GM21619 (cell line): ENCODE measurements around the gene ACD.
A peak's percentile ranks its signal among the peaks of the same experiment; 100 is the strongest.

Experiments used
- ATAC-seq: cut with Tn5 transposase; IDR thresholded peaks from one replicate; pipeline ENCODE4 v1.9.1; 2021; ENCODE audit not compliant: unreplicated experiment

ACD gene

DNA sequence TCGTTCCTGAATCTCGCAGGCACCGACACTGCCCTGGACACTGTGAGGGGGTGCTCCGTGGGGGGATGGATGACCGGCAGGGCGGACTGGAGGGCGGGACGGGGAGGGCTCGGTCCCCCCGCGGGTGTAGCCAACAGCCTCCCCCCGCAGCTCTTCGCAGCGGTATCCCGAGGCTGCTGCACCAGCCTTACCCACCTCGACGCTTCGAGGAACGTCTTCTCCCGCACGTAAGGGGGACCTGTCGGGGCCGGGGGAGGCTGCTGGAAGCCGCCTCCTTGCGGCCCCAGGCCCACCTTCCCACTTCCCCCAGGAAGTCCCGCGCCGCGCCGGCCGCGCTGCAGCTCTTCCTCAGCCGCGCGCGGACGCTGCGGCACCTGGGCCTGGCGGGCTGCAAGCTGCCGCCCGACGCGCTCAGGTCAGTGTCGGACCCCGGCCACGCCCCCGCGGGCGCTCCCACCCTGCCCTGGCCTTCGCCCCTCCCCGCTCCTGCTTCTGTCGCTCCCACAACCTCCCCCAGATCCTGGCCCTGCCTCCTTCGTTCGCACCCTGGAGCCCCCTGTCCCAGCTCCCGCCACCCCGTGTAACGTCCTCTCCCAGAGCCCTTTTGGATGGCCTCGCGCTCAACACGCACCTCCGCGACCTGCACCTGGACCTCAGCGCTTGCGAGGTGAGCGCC is 11.8 kb downstream of the ACD start:
- ATAC-seq = no peak

DNA sequence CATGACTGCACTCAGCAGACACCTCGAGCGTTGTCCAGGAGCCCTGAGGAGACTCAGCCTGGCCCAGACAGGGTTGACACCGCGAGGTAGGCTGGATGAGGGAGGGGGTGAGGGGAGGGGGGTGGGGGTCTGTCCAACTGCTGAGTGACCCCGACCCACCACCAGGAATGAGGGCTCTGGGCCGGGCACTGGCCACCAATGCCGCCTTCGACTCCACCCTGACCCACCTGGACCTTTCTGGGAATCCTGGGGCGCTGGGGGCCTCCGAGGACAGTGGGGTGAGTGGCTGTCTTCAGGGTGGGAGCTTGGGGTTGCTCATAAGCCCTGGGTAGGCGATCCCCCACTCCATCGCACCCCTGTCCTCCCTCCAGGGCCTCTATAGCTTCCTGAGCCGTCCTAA is 12.4 kb downstream of the ACD start:
- no peak for ATAC-seq

DNA sequence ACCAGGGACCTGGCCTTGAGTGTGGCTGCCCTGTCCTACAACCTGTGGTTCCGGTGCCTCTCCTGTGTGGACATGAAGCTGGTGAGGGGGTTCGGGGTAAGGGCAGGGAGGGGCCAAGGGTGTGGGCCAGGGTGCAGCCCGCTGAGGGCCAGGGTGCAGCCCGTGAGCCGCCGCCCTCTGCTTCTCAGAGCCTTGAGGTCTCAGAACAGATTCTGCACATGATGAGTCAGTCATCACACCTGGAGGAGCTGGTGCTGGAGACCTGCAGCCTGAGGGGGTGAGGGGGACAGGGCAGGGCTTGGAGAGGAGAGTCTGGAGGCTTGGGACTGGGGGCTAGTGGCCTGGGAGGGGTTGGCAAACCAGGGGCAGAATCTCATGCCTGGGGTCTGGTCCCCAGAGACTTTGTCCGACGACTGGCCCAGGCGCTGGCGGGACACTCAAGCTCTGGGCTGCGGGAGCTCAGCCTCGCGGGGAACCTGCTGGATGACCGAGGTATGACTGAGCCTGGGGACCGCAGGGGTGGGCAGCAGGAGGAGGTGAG is 12.9 kb downstream of the ACD start:
- ATAC-seq = no peak

DNA sequence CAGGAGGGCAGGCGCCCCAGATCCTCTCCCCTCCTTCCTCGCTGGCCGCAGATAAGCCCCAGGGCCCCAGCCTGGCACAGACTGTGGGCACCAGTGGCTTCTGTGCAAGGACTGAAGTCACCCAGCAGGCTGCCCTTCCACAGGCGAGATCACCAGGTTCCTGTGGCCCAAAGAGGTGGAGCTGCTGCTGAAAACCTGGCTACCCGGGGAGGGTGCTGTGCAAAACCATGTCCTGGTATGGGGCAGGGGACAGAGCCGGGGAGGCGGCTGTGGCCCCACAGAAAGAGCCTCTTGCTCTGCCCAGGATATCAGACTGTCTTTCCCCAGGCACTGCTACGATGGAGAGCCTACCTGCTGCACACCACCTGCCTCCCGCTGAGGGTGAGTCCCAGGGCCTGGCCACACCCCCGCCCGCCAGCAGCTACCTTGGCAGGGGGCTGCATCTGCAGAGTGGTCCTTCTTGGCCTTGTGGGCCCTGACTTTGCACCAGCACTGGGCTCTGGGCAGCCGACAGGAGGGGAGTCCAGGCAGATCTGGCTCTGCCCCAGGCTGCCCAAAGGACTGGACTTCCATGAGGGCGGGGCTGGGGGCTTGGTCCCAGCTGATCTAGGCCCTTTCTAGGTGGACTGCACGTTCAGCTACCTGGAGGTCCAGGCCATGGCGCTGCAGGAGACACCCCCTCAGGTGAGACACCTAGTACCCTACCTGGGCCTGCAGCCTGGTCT is 14.5 kb downstream of the ACD start:
- peak; percentile 27 for ATAC-seq

- no peak for ATAC-seq
Measured at GRCh38 chr16:67644038-67644437, 16.0 kb downstream of the ACD start.

DNA sequence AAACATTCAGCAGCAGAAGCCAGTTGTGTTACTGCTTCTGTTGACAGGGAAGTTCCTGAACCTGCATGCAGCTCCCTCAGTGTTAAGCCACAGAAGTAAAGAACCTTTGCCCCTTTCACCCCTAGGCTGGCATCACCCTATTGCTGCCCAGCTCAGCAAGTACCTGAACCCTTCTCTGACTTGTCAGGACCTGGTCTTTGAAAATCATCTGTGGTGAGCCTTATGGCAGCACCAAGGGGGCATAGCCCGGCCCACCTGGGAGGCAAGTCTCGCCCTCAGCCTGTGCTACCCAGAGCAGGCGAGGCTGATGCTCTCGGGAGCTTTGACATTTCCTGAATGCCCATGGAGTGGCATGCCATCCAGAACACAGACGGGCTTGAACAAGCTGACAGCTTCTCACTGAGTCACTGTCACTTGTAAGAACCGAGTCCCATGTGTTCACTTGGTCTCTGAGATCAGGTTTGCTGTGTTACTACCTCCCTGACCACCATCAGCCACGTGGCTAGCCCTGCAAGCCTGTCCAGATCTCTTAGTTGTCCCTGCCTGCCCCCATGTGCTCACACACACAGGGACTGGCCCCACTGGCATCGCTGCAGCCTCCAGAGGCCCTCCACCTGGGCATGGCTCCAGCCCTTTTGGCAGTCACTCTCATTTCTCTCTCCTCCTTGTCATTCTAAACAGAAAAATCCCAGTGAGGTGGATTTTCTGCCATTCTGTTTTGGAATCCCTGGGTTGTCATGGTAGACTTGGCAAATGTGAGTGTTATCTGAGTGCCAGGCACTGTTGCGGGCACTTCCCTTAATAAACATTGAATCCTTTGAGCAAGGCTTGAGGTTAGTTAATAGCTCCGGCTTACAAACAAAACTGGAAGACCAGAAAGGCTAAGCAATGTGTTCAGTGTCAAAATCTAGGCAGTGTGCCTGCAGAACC is 18.0 kb downstream of the ACD start:
- ATAC-seq = no peak

DNA sequence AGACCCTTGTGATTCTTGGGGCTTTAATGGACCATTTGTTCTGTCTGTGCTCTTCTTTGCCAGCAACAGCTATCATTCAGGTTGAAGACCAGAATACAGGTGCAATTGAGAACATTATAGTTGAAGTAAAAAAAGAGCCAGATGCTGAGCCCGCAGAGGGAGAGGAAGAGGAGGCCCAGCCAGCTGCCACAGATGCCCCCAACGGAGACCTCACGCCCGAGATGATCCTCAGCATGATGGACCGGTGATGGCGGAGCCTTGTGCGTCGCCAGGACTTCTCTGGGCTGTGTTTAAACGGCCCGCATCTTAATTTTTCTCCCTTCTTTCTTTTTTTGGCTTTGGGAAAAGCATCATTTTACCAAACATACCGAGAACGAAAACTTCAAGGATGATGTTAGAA is 22.4 kb downstream of the ACD start:
- ATAC-seq = no peak

DNA sequence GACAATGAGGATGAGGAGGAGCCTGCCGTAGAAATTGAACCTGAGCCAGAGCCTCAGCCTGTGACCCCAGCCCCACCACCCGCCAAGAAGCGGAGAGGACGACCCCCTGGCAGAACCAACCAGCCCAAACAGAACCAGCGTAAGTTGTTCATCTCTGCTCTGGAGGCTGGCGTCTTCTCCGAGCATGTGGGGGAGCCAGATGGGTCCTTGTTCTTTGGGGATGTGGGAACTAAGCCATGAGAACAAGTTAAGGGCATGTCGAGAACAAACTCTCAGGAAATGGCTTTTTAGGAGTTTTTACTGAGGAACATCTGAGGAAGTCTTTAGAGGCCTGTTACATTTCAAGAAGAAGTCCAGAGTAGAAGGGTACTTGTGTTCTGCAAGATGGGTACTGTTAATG is 23.3 kb downstream of the ACD start:
- ATAC-seq = no peak

- ATAC-seq = no peak
Measured at GRCh38 chr16:67632415-67633172, 27.5 kb downstream of the ACD start.

GRCh38 chr16:67628216-67628615 is 31.8 kb downstream of the ACD start:
- ATAC-seq = no peak

DNA sequence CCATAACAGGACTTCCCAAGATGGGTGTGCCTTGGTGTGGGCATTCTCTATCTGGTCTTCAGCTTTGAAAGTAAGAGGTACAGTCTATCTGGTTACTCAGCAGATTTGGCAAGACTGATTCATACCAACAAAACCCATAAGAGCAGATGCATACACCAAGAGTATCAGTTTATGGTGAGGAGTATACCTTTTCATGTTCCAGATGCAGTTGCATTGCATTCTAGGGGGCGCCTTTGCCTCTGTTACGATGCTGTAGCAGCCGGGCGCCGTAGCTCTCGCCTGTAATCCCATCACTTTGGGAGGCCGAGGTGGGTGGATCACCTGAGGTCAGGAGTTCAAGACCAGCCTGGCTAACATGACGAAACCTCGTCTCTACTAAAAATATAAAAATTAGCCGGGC is 46.3 kb downstream of the ACD start:
- no peak for ATAC-seq

GRCh38 chr16:67608364-67608763 is 51.7 kb downstream of the ACD start:
- no peak for ATAC-seq
